LNCaP clone FGC (cell line): ENCODE results near the gene HYKK.
A peak's percentile ranks its signal among the peaks of the same experiment; 100 is the strongest.
"Not testable (repeated sequence)": the region's sequence is repeated elsewhere in the genome, so short reads cannot be mapped to it uniquely, and the experiment has no call there.

Experiments used
- DNase-seq: peaks from one replicate; pipeline ENCODE4 v3.0.0-alpha.2; 2011; ENCODE audit warnings: low read depth
- H3K4me3 ChIP-seq: 2 replicates; pipeline ENCODE4 v1.5.1; 2011; ENCODE audit warnings: mild to moderate bottlenecking, low read depth, low read length, control low read depth
- TF ChIP-seq, protein P1 (sequence below): IDR thresholded peaks from 2 replicates; pipeline ENCODE4 v1.5.1; 2012; ENCODE audit warnings: mild to moderate bottlenecking; ENCODE audit not compliant: control insufficient read depth, insufficient read depth; ENCODE audit errors: extremely low read depth

The HYKK gene

DNA sequence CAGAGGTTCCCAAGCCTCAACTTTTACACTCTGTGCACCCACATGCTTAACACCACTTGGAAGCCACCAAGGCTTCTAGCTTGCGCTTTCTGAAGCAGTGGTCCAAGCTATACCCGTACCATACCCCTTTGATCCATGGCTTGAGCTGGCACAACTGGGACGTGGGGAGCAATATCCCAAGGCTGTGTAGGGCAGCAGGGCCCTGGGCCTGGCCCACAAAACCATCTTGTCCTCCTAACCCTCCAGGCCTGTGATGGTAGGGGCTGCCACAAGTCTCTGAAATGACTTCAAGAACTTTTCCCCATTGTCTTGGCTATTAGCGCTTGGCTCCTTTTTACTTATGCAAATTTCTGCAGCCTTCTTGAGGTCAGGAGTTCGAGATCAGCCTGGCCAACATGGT, 16.9 kb downstream of the HYKK start:
- no peak for DNase-seq
- no peak overlapping the region for H3K4me3 ChIP-seq
- TF ChIP-seq, protein P1, sequence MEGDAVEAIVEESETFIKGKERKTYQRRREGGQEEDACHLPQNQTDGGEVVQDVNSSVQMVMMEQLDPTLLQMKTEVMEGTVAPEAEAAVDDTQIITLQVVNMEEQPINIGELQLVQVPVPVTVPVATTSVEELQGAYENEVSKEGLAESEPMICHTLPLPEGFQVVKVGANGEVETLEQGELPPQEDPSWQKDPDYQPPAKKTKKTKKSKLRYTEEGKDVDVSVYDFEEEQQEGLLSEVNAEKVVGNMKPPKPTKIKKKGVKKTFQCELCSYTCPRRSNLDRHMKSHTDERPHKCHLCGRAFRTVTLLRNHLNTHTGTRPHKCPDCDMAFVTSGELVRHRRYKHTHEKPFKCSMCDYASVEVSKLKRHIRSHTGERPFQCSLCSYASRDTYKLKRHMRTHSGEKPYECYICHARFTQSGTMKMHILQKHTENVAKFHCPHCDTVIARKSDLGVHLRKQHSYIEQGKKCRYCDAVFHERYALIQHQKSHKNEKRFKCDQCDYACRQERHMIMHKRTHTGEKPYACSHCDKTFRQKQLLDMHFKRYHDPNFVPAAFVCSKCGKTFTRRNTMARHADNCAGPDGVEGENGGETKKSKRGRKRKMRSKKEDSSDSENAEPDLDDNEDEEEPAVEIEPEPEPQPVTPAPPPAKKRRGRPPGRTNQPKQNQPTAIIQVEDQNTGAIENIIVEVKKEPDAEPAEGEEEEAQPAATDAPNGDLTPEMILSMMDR: no peak

GRCh38 chr15:78527325-78527724, 19.9 kb downstream of the HYKK start:
- TF ChIP-seq, protein P1: no peak

GRCh38 chr15:78533331-78533730, 26.0 kb downstream of the HYKK start:
- H3K4me3 ChIP-seq: no peak overlapping the region
- TF ChIP-seq, protein P1: no peak
- DNase-seq: no peak

More at GRCh38 chr15:78527325-78527724, 19.9 kb downstream of the HYKK start:
- no peak overlapping the region for H3K4me3 ChIP-seq
- no peak for DNase-seq

- no peak overlapping the region for H3K4me3 ChIP-seq
- no peak for DNase-seq
- TF ChIP-seq, protein P1: no peak
Observed at GRCh38 chr15:78536134-78536533, 28.8 kb downstream of the HYKK start.

DNA sequence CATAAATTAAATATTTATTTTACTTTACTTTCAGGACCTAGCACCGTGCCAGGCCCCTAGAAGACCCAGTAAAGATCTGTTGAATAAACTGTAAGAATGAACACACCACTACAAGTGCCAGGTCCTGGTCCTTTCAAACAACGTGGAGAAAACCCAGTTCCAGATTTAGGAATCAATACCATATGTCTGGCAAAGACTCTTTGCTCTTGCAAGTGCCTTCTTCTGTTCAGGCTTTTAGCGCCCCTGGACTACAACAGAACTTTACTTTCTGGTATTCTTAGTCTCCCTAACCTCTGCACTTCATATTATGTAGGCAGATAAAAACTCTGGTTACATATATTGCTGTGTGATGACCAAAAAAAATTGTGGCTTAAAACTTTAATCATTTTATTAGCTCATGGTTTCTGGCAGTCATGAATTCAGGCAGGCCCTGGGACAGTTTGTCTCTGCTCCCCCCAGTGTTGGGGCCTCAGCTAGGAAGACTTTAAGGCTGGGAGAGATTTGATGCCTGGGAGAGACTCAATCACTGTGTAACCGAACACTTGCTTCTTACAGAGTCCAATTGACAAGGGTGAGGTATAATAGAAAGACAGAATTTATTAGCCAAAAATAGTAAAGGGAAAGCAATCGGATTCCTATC, 30.0 kb downstream of the HYKK start:
- no peak overlapping the region for H3K4me3 ChIP-seq
- DNase-seq: no peak
- TF ChIP-seq, protein P1: no peak

GRCh38 chr15:78538358-78538757, 31.0 kb downstream of the HYKK start:
- no peak for DNase-seq
- TF ChIP-seq, protein P1: no peak
- H3K4me3 ChIP-seq: no peak overlapping the region

- DNase-seq: not testable (repeated sequence)
- H3K4me3 ChIP-seq: peak overlapping the region; percentile 81
Observed at GRCh38 chr15:78539464-78540140, 32.2 kb downstream of the HYKK start.
